ENCODE measurements around the gene GTF2H2C.
"Not testable (repeated sequence)": the region's sequence is repeated elsewhere in the genome, so short reads cannot be mapped to it uniquely, and the experiment has no call there.

GTF2H2C gene

GRCh38 chr5:69566172-69566571 is 6.2 kb downstream of the GTF2H2C start:
- DNase-seq (ENCODE audit: low read depth in 2 of 2), result not testable (repeated sequence)

GRCh38 chr5:69568072-69568471 is 8.1 kb downstream of the GTF2H2C start:
- DNase-seq (ENCODE audit: low read depth in 2 of 2), result not testable (repeated sequence)

- DNase-seq (ENCODE audit: low read depth in 2 of 2), result not testable (repeated sequence)
These were observed 23.4 kb downstream of the GTF2H2C start for GRCh38 chr5:69583356-69583755.

- not testable (repeated sequence) for DNase-seq (ENCODE audit: low read depth in 2 of 2)
These were observed 36.3 kb downstream of the GTF2H2C start for GRCh38 chr5:69596114-69596840.

- not testable (repeated sequence) for DNase-seq (ENCODE audit: low read depth in 2 of 2)
These were observed 42.0 kb downstream of the GTF2H2C start for GRCh38 chr5:69601947-69602346.

DNA sequence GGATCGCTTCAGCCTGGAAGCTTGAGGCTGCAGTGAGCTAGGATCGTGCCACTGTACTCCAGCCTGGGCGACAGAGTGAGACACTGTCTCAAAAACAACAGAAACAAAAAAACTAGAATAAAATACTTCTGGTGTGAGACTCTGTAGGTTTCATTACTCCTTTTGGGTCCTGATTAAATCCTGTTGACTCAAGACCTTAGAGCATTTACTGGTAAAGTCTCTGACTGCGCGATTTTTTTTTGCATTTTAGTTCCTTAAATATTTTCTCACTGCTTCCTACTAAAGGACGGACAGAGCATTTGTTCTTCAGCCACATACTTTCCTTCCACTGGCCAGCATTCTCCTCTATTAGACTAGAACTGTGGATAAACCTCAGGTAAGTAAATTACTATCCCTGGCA is 46.8 kb downstream of the GTF2H2C start:
- not testable (repeated sequence) for DNase-seq (ENCODE audit: low read depth in 2 of 2)

DNA sequence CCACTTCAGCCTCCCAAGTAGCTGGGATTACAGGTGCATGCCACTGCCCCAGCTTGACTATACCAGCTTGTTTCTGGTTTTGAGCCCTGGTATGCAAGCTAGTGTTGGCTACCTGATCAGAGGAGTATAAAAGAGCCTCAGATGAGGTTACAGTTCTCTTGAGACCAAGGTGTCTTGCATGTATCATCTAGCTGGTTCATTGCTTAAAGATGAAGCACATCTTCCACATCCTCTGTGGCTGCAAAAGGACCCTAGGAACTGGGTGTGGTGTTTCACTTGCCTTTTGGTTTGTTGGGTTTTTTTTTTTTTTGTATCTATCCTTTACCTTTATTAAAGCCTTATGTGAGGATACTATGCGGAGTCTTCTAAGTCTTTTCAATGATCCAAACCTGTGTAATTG is 47.8 kb downstream of the GTF2H2C start:
- DNase-seq (ENCODE audit: low read depth in 2 of 2), result not testable (repeated sequence)

- not testable (repeated sequence) for DNase-seq (ENCODE audit: low read depth in 2 of 2)
These were observed 49.0 kb downstream of the GTF2H2C start for GRCh38 chr5:69608861-69609496.

DNA sequence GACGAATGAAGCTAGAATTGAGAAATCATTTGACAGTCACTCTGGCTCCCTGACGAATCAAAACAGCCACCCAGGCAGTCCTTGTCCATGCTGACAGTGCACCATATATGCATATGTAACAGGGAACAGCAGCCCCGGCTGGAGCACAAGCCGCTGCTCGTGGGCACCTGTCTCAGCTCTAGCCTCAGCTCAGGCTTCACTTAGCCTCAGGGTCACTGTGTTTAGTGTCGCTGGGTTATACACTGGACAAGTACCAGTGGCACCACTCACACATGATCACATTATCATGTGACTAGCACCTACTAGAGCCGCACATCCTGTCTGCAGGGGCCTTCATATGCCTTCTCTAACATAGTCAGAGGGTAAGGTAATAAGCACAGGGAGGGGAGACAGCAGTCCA is 54.9 kb downstream of the GTF2H2C start:
- not testable (repeated sequence) for DNase-seq (ENCODE audit: low read depth in 2 of 2)

- not testable (repeated sequence) for DNase-seq (ENCODE audit: low read depth in 2 of 2)
These were observed 71.9 kb downstream of the GTF2H2C start for GRCh38 chr5:69631879-69632278.

All from stimulated activated CD8-positive, alpha-beta memory T cell treated with anti-CD3 and anti-CD28 coated beads, Interleukin-2, amount 100 ng/mL, for 1 hour (primary cell).